Measurements from ENCODE around the gene SLIT1. TPM values are rescaled to one million over a fixed set of nuclear protein-coding genes. Genes with fewer than 3 reads are reported as not detected.
A peak's percentile ranks its signal among the peaks of the same experiment; 100 is the strongest.

SLIT1 gene
- total RNA-seq, 2 experiments from 2014 or later = 0.13 to 1.0 TPM

DNA sequence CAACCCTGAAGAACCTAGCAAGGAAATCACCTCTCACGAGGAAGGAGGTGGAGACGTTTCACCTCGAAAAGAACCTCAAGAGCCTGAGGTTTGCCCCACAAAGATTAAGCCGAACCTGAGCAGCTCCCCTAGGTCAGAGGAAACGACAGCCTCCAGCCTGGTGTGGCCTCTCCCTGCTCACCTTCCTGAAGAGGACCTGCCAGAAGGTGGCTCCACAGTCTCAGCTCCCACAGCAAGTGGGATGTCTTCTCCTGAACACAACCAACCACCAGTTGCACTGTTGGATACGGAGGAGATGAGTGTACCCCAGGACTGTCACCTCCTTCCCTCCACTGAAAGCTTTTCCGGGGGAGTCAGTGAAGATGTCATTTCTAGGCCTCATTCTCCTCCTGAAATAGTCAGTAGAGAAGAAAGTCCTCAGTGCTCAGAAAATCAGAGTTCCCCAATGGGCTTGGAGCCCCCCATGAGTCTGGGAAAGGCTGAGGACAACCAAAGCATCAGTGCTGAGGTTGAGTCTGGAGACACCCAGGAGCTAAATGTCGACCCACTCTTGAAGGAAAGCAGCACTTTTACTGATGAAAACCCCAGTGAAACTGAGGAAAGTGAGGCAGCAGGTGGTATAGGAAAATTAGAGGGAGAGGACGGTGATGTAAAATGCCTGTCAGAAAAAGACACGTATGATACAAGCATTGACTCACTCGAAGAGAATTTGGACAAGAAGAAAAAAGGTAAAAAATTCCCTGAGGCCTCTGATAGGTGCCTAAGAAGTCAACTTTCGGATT is 203.4 kb downstream of the SLIT1 start:
- H3K27ac ChIP-seq (ENCODE audit: low read depth, low read length, poor library complexity, severe bottlenecking) = no peak overlapping the region
- no peaks in the 10 kb centered on the region for H3K79me2 ChIP-seq (ENCODE audit: insufficient read depth, low read depth, low read length)
- BruUV-seq (replicated peaks) = no TSS peak
- H3K36me3 ChIP-seq (ENCODE audit: insufficient read depth, low read length) = peaks cover 21% of the 10 kb centered on the region
- CTCF ChIA-PET (ENCODE audit: unreplicated experiment) = no interaction called here
- no peaks in the 10 kb centered on the region for H4K20me1 ChIP-seq (ENCODE audit: insufficient read depth, low read length)
- H3K9me3 ChIP-seq (ENCODE audit: low read length) = no peaks in the 10 kb centered on the region
- H3K4me2 ChIP-seq (ENCODE audit: low read length) = no peak overlapping the region
- POLR2A ChIA-PET = interaction anchor here (0.6 kb wide), 1 partner anchor 107 kb away, joined by 6 read pairs; no protein-coding TSS in a partner anchor
- H2AFZ ChIP-seq (ENCODE audit: low read length) = no peak overlapping the region
- no peak overlapping the region for H3K4me3 ChIP-seq (ENCODE audit: low read depth, low read length, poor library complexity, severe bottlenecking)
- H3K4me1 ChIP-seq (ENCODE audit: insufficient read depth, low read length, poor library complexity, severe bottlenecking) = no peaks in the 10 kb centered on the region
- no peak for TF ChIP-seq CTCF (conservative IDR thresholded peaks at IDR 0.05; ENCODE audit: low read length)
- TF ChIP-seq EZH2phosphoT487 (IDR thresholded peaks at IDR 0.05; ENCODE audit: borderline replicate concordance, low read depth, low read length) = no peak
- intact Hi-C loops (cut with micrococcal nuclease; ENCODE audit: unreplicated experiment) = no loop called here
- H3K9me2 ChIP-seq (ENCODE audit: insufficient read depth, low read length) = no peaks in the 10 kb centered on the region
- no peak for DNase-seq (ENCODE audit: low spot score)

- DNase-seq (ENCODE audit: low spot score) = no peak
- H3K4me3 ChIP-seq (ENCODE audit: low read depth, low read length, poor library complexity, severe bottlenecking) = no peak overlapping the region
- no peak for TF ChIP-seq EZH2phosphoT487 (IDR thresholded peaks at IDR 0.05; ENCODE audit: borderline replicate concordance, low read depth, low read length)
- no peak for TF ChIP-seq CTCF (conservative IDR thresholded peaks at IDR 0.05; ENCODE audit: low read length)
- H3K36me3 ChIP-seq (ENCODE audit: insufficient read depth, low read length) = peaks cover 21% of the 10 kb centered on the region
- H3K9me2 ChIP-seq (ENCODE audit: insufficient read depth, low read length) = no peaks in the 10 kb centered on the region
- no peak overlapping the region for H3K27ac ChIP-seq (ENCODE audit: low read depth, low read length, poor library complexity, severe bottlenecking)
- CTCF ChIA-PET (ENCODE audit: unreplicated experiment) = no interaction called here
- no TSS peak for BruUV-seq (replicated peaks)
- no peaks in the 10 kb centered on the region for H3K79me2 ChIP-seq (ENCODE audit: insufficient read depth, low read depth, low read length)
- H2AFZ ChIP-seq (ENCODE audit: low read length) = no peak overlapping the region
- intact Hi-C loops (cut with micrococcal nuclease; ENCODE audit: unreplicated experiment) = no loop called here
- no peaks in the 10 kb centered on the region for H4K20me1 ChIP-seq (ENCODE audit: insufficient read depth, low read length)
- H3K4me2 ChIP-seq (ENCODE audit: low read length) = no peak overlapping the region
- peaks cover 20% of the 10 kb centered on the region for H3K4me1 ChIP-seq (ENCODE audit: insufficient read depth, low read length, poor library complexity, severe bottlenecking)
- POLR2A ChIA-PET = interaction anchor here (1.1 kb wide), 1 partner anchor 9 kb away, joined by 3 read pairs; no protein-coding TSS in a partner anchor
- H3K9me3 ChIP-seq (ENCODE audit: low read length) = no peaks in the 10 kb centered on the region
These were observed 207.1 kb downstream of the SLIT1 start for GRCh38 chr10:96978621-96979154.

DNA sequence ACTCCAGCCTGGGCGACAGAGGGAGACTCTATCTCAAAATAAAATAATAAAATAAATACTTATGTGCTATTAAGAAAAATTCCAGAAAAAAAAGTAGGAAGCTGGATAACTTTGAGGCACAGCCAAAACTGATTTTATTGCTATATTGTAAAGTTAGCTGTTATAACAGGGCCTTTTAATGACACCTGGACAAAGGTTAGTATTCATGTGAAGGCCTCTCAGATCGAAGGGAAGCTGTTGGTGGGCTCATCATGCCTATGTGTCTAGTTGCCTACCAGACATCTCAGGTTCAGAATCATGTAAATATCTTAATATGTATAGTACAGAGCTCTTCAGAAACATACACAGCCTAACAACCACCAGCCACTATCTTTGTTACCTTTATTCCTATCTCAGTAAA is 210.6 kb downstream of the SLIT1 start:
- TF ChIP-seq EZH2phosphoT487 (IDR thresholded peaks at IDR 0.05; ENCODE audit: borderline replicate concordance, low read depth, low read length) (no peak), CTCF (conservative IDR thresholded peaks at IDR 0.05; ENCODE audit: low read length) (no peak)
- no peak for DNase-seq (ENCODE audit: low spot score)
- peaks cover 41% of the 10 kb centered on the region for H3K4me1 ChIP-seq (ENCODE audit: insufficient read depth, low read length, poor library complexity, severe bottlenecking)
- H3K9me3 ChIP-seq (ENCODE audit: low read length) = no peaks in the 10 kb centered on the region
- no peaks in the 10 kb centered on the region for H3K36me3 ChIP-seq (ENCODE audit: insufficient read depth, low read length)
- H3K9me2 ChIP-seq (ENCODE audit: insufficient read depth, low read length) = no peaks in the 10 kb centered on the region
- H3K27ac ChIP-seq (ENCODE audit: low read depth, low read length, poor library complexity, severe bottlenecking) = peak overlapping the region; percentile 77
- H3K4me3 ChIP-seq (ENCODE audit: low read depth, low read length, poor library complexity, severe bottlenecking) = no peak overlapping the region
- H2AFZ ChIP-seq (ENCODE audit: low read length) = no peak overlapping the region
- H3K4me2 ChIP-seq (ENCODE audit: low read length) = peak overlapping the region; percentile 67
- BruUV-seq (replicated peaks) = no TSS peak
- no peaks in the 10 kb centered on the region for H4K20me1 ChIP-seq (ENCODE audit: insufficient read depth, low read length)
- ChIA-PET CTCF (ENCODE audit: unreplicated experiment) (interaction anchor here (0.5 kb wide), 1 partner anchor 61 kb away, joined by 3 read pairs; no protein-coding TSS in a partner anchor), POLR2A (interaction anchor here (0.7 to 2.5 kb wide), 8 partner anchors 9 to 211 kb away, joined by 3 to 12 read pairs (median 4); no protein-coding TSS in a partner anchor)
- intact Hi-C loops (cut with micrococcal nuclease; ENCODE audit: unreplicated experiment) = no loop called here
- no peaks in the 10 kb centered on the region for H3K79me2 ChIP-seq (ENCODE audit: insufficient read depth, low read depth, low read length)
